H9 (cell line): ENCODE measurements around the gene GRM5. TPM values are rescaled to one million over a fixed set of nuclear protein-coding genes. Genes with fewer than 3 reads are reported as not detected.

ENCODE experiments used
- DNase-seq: peaks from one replicate; pipeline ENCODE4 v3.0.0-alpha.2; 2017
- H2AFZ ChIP-seq: one replicate; pipeline ENCODE4 v1.6.1; 2013; ENCODE audit warnings: mild to moderate bottlenecking, low read length, control low read depth, moderate library complexity
- H2AK5ac ChIP-seq: 2 replicates; pipeline ENCODE4 v1.6.1; 2013; ENCODE audit warnings: low read length, control low read depth, mixed read lengths; ENCODE audit not compliant: insufficient read length
- H2BK120ac ChIP-seq: one replicate; pipeline ENCODE4 v1.6.1; 2013; ENCODE audit warnings: low read depth, mild to moderate bottlenecking, low read length, control low read depth, inconsistent platforms; ENCODE audit not compliant: poor library complexity, severe bottlenecking
- H2BK12ac ChIP-seq: 2 replicates; pipeline ENCODE4 v1.6.1; 2013; ENCODE audit warnings: low read length, control low read depth, mixed read lengths, low read depth; ENCODE audit not compliant: insufficient read length
- H2BK15ac ChIP-seq: 2 replicates; pipeline ENCODE4 v1.6.1; 2013; ENCODE audit warnings: low read depth, low read length, control low read depth
- H2BK20ac ChIP-seq: one replicate; pipeline ENCODE4 v1.6.1; 2013; ENCODE audit warnings: low read depth, mild to moderate bottlenecking, low read length, control low read depth, inconsistent platforms; ENCODE audit not compliant: poor library complexity, severe bottlenecking
- H2BK5ac ChIP-seq: 2 replicates; pipeline ENCODE4 v1.6.1; 2013; ENCODE audit warnings: low read length, control low read depth, mixed read lengths; ENCODE audit not compliant: insufficient read length
- H3K14ac ChIP-seq: 2 replicates; pipeline ENCODE4 v1.6.1; 2013; ENCODE audit warnings: low read length, control low read depth; ENCODE audit not compliant: insufficient read depth
- H3K18ac ChIP-seq: 2 replicates; pipeline ENCODE4 v1.6.1; 2013; ENCODE audit warnings: low read depth, mild to moderate bottlenecking, mixed read lengths, low read length, control low read depth; ENCODE audit not compliant: insufficient read length
- H3K23ac ChIP-seq: 2 replicates; pipeline ENCODE4 v1.6.1; 2013; ENCODE audit warnings: low read length, control low read depth, mixed read lengths, low read depth; ENCODE audit not compliant: insufficient read length
- H3K23me2 ChIP-seq: 2 replicates; pipeline ENCODE4 v1.6.1; 2013; ENCODE audit warnings: low read depth, mild to moderate bottlenecking, mixed read lengths, low read length, control low read depth; ENCODE audit not compliant: insufficient read length, poor library complexity, severe bottlenecking
- H3K27ac ChIP-seq: 2 replicates; pipeline ENCODE4 v1.5.1; 2013; ENCODE audit warnings: low read length, control low read depth, mixed read lengths, low read depth; ENCODE audit not compliant: insufficient read length
- H3K27me3 ChIP-seq: 2 replicates; pipeline ENCODE4 v1.6.1; 2013; ENCODE audit warnings: low read length, control low read depth, inconsistent platforms; ENCODE audit not compliant: insufficient read depth
- H3K4ac ChIP-seq: 2 replicates; pipeline ENCODE4 v1.6.1; 2013; ENCODE audit warnings: low read depth, mild to moderate bottlenecking, control low read depth, inconsistent platforms, low read length, moderate library complexity
- H3K4me1 ChIP-seq: 2 replicates; pipeline ENCODE4 v1.6.1; 2013; ENCODE audit warnings: low read length, control low read depth, inconsistent platforms; ENCODE audit not compliant: insufficient read depth
- H3K4me2 ChIP-seq: 2 replicates; pipeline ENCODE4 v1.6.1; 2013; ENCODE audit warnings: low read length, control low read depth, mixed read lengths; ENCODE audit not compliant: insufficient read length, insufficient read depth
- H3K56ac ChIP-seq: 2 replicates; pipeline ENCODE4 v1.6.1; 2013; ENCODE audit warnings: low read depth, mild to moderate bottlenecking, mixed read lengths, low read length, control low read depth; ENCODE audit not compliant: insufficient read length
- H3K79me1 ChIP-seq: 2 replicates; pipeline ENCODE4 v1.6.1; 2013; ENCODE audit warnings: low read depth, mild to moderate bottlenecking, moderate library complexity, low read length, control low read depth, inconsistent platforms; ENCODE audit not compliant: insufficient read depth, poor library complexity, severe bottlenecking
- H3K79me2 ChIP-seq: 2 replicates; pipeline ENCODE4 v1.6.1; 2013; ENCODE audit warnings: low read length, control low read depth, inconsistent platforms; ENCODE audit not compliant: insufficient read depth
- H3K9ac ChIP-seq: 2 replicates; pipeline ENCODE4 v1.6.1; 2013; ENCODE audit warnings: low read length, control low read depth, mixed read lengths; ENCODE audit not compliant: insufficient read length; ENCODE audit errors: extremely low read depth
- H3K9me3 ChIP-seq: one replicate; pipeline ENCODE4 v1.6.1; 2013; ENCODE audit warnings: low read depth, low read length, inconsistent platforms; ENCODE audit not compliant: control insufficient read depth
- H3T11ph ChIP-seq: one replicate; pipeline ENCODE4 v1.6.1; 2013; ENCODE audit warnings: mild to moderate bottlenecking, low read length, control low read depth, inconsistent platforms
- H4K20me1 ChIP-seq: one replicate; pipeline ENCODE4 v1.6.1; 2013; ENCODE audit not compliant: control insufficient read depth, insufficient read length, insufficient read depth
- H4K5ac ChIP-seq: 2 replicates; pipeline ENCODE4 v1.6.1; 2013; ENCODE audit warnings: low read depth, mild to moderate bottlenecking, mixed read lengths, low read length, control low read depth; ENCODE audit not compliant: insufficient read length
- H4K8ac ChIP-seq: replicated peaks from 2 replicates; pipeline ENCODE4 v1.6.1; 2013; ENCODE audit warnings: low read length, control low read depth, mixed read lengths, low read depth; ENCODE audit not compliant: insufficient read length
- H4K91ac ChIP-seq: 2 replicates; pipeline ENCODE4 v1.6.1; 2013; ENCODE audit warnings: low read depth, mild to moderate bottlenecking, moderate library complexity, mixed read lengths, low read length, control low read depth; ENCODE audit not compliant: insufficient read length
- H3K27ac Mint-ChIP-seq, 3 experiments: 2 replicates in 2 of 3; 3 replicates in 1 of 3; pipeline ENCODE4 v1.8.0; 2020 to 2021; ENCODE audit warnings: mixed read lengths in 3 of 3, mild to moderate bottlenecking in 1 of 3, moderate library complexity in 1 of 3
- H3K27me3 Mint-ChIP-seq: 2 replicates; pipeline ENCODE4 v1.8.0; 2021; ENCODE audit warnings: low read depth, mild to moderate bottlenecking, moderate library complexity, mixed read lengths
- H3K36me3 Mint-ChIP-seq, 3 experiments: 2 replicates in 2 of 3; 3 replicates in 1 of 3; pipeline ENCODE4 v1.8.0; 2020 to 2021; ENCODE audit warnings: low read depth in 3 of 3, mixed read lengths in 3 of 3; ENCODE audit not compliant: insufficient read depth in 1 of 3
- H3K4me1 Mint-ChIP-seq, 2 experiments: 2 replicates each; pipeline ENCODE4 v1.8.0; 2020; ENCODE audit warnings: mixed read lengths in 2 of 2
- H3K4me3 Mint-ChIP-seq, 2 experiments: 2 replicates in 1 of 2; 3 replicates in 1 of 2; pipeline ENCODE4 v1.8.0; 2020 to 2021; ENCODE audit warnings: mild to moderate bottlenecking in 2 of 2, mixed read lengths in 2 of 2, moderate library complexity in 1 of 2
- H3K9me3 Mint-ChIP-seq, 2 experiments: 2 replicates in 1 of 2; 3 replicates in 1 of 2; pipeline ENCODE4 v1.8.0; 2020; ENCODE audit warnings: mild to moderate bottlenecking in 2 of 2, mixed read lengths in 2 of 2, moderate library complexity in 1 of 2
- CTCF ChIP-seq: fragments of 200-600 bp; sonication (generic); conservative IDR thresholded peaks from 3 replicates; pipeline ENCODE4 v1.8.0; 2021; ENCODE audit warnings: antibody characterized with exemption, mild to moderate bottlenecking
- WGBS: extraction: QIAGEN DNeasy Blood & Tissue Kit; methylation state at CpG from one replicate; pipeline ENCODE4 v1.1.7; 2013; ENCODE audit warnings: missing lambda C conversion rate, low lambda C conversion rate, mixed read lengths; ENCODE audit not compliant: insufficient read length; ENCODE audit errors: extremely low coverage; 5-methylcytosine and 5-hydroxymethylcytosine counted together
- total RNA-seq: library from RNA; stranded (reverse); gene quantifications from 2 replicates; pipeline ENCODE4 v1.2.1, GENCODE V29; 2021

The GRM5 gene
- total RNA-seq, 1 experiment from 2014 or later = not detected

DNA sequence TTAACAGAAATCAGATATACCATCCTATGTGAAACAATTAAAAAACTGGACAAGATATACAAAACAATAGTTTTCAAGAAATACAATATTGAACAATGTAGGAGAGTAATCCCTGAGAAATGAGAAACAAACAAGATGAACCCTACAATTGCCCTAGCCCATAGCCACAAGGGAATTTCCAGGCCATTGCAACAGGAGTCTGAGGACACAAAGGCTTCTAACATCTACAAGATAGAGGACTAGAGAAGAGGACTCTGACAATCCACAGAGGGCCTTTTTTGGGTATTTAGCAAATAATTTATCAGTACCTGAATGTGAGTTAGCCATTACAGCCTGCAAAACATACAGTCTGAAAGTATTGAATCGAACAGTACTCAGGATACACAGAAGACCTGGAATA is 251.7 kb downstream of the GRM5 start:
- TF ChIP-seq CTCF = no peak
- no peak overlapping the region for H2BK12ac ChIP-seq
- Mint-ChIP-seq H3K9me3 (peaks cover 0 to 6% of the 10 kb centered on the region in 2 experiments; a peak in 1 of 5 replicates), H3K4me1 (peaks cover 12 to 21% of the 10 kb centered on the region in 2 experiments), H3K27me3 (no peaks in the 10 kb centered on the region), H3K4me3 (no peak overlapping the region), H3K27ac (no peak overlapping the region), H3K36me3 (no peaks in the 10 kb centered on the region)
- H3K4me1 ChIP-seq = no peaks in the 10 kb centered on the region
- no peak overlapping the region for H3K4ac ChIP-seq
- no peak overlapping the region for H4K5ac ChIP-seq
- no CpG with 5 or more reads among the region's 1 CpG for WGBS
- no peak overlapping the region for H3K27ac ChIP-seq
- no peaks in the 10 kb centered on the region for H3K79me2 ChIP-seq
- no peak overlapping the region for H2BK20ac ChIP-seq
- no peak overlapping the region for H4K91ac ChIP-seq
- H3K14ac ChIP-seq = no peak overlapping the region
- H3K79me1 ChIP-seq = no peaks in the 10 kb centered on the region
- no peak overlapping the region for H4K8ac ChIP-seq
- H3K23ac ChIP-seq = no peak overlapping the region
- no peak overlapping the region for H2AFZ ChIP-seq
- DNase-seq = no peak
- no peaks in the 10 kb centered on the region for H3K27me3 ChIP-seq
- H2BK120ac ChIP-seq = no peak overlapping the region
- no peak overlapping the region for H2BK15ac ChIP-seq
- no peak overlapping the region for H2BK5ac ChIP-seq
- H3K9me3 ChIP-seq = no peaks in the 10 kb centered on the region
- H3K4me2 ChIP-seq = no peak overlapping the region
- H3K56ac ChIP-seq = no peak overlapping the region
- H3K9ac ChIP-seq = no peak overlapping the region
- H3T11ph ChIP-seq = no peak overlapping the region
- H3K23me2 ChIP-seq = no peaks in the 10 kb centered on the region
- H2AK5ac ChIP-seq = no peak overlapping the region
- no peak overlapping the region for H3K18ac ChIP-seq
- no peaks in the 10 kb centered on the region for H4K20me1 ChIP-seq
